LNCAP (cell line): ENCODE results near the gene PPP1R12B.

Experiments
- TF ChIP-seq, protein P1 (sequence below): fragments of 450-650 bp; IDR thresholded peaks from 2 replicates; pipeline ENCODE4 v1.5.1; 2017; ENCODE audit warnings: mild to moderate bottlenecking

Gene PPP1R12B, protein sequence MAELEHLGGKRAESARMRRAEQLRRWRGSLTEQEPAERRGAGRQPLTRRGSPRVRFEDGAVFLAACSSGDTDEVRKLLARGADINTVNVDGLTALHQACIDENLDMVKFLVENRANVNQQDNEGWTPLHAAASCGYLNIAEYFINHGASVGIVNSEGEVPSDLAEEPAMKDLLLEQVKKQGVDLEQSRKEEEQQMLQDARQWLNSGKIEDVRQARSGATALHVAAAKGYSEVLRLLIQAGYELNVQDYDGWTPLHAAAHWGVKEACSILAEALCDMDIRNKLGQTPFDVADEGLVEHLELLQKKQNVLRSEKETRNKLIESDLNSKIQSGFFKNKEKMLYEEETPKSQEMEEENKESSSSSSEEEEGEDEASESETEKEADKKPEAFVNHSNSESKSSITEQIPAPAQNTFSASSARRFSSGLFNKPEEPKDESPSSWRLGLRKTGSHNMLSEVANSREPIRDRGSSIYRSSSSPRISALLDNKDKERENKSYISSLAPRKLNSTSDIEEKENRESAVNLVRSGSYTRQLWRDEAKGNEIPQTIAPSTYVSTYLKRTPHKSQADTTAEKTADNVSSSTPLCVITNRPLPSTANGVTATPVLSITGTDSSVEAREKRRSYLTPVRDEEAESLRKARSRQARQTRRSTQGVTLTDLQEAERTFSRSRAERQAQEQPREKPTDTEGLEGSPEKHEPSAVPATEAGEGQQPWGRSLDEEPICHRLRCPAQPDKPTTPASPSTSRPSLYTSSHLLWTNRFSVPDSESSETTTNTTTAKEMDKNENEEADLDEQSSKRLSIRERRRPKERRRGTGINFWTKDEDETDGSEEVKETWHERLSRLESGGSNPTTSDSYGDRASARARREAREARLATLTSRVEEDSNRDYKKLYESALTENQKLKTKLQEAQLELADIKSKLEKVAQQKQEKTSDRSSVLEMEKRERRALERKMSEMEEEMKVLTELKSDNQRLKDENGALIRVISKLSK

GRCh38 chr1:202348509-202349205 is at the start of gene PPP1R12B:
Gene PPP1R12B, plus strand, starts transcription at chr1:202348699. Its CDS starts 153 bp downstream, at chr1:202348852.
- TF ChIP-seq, protein P1, sequence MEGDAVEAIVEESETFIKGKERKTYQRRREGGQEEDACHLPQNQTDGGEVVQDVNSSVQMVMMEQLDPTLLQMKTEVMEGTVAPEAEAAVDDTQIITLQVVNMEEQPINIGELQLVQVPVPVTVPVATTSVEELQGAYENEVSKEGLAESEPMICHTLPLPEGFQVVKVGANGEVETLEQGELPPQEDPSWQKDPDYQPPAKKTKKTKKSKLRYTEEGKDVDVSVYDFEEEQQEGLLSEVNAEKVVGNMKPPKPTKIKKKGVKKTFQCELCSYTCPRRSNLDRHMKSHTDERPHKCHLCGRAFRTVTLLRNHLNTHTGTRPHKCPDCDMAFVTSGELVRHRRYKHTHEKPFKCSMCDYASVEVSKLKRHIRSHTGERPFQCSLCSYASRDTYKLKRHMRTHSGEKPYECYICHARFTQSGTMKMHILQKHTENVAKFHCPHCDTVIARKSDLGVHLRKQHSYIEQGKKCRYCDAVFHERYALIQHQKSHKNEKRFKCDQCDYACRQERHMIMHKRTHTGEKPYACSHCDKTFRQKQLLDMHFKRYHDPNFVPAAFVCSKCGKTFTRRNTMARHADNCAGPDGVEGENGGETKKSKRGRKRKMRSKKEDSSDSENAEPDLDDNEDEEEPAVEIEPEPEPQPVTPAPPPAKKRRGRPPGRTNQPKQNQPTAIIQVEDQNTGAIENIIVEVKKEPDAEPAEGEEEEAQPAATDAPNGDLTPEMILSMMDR: no peak

DNA sequence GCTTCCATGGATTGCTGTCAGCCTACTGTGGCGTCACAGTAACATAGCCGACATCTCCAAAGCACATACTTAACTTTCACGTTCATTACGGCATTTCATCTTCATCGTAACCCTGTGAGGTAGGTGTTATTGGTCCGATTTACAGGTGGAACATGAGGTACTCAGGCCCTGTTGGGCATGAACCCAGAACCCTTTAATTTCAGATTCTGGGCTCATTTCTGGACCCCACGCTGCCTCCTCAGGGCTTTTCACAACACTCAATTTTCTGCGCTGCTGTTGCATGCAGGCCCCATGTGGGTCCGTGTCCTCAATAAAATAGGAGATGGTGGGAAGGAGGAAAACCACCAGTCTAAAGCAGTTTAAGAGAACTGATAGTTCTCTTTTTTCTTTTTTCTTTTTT is 46.3 kb upstream of the PPP1R12B start:
- TF ChIP-seq, protein P1: no peak

DNA sequence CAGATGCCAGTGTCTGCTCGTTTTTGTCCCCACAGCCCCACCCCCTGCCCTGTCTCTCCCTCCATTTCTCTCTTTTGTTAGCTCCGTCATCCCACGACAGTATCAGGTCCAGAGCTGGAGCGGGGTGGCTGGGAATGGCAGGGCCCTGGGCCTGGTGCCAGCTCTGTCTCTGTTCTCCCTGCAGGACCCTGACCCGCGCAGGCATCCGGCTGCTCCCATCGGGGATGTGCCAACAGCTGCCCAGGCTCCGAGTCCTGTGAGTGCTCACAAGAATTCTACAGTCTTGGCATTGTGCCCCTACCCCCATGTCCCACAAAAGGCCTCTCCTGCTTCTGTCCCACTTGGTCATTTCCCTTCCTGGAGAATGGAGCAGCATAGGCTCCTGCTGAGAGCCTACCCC is 44.1 kb upstream of the PPP1R12B start:
- TF ChIP-seq, protein P1: no peak

DNA sequence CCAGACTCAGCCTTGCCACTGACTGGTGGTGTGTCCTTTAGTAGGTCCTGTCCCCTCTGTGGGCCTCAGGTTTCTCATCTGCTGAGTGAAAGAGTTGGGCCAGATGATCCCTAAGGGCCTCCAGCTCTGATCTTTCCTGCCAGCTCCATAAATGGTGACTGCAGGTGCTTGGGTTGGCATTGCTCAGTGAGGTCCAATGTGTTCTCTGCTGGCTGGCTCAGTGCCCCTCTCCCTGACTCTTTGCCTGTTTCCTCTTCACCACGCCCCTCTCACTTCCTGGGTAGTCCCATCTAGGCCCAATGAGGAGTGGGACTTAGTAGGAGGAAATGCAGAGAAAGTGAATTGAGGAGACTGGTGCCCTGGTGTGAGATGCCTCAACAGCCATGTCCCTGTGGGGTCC is 43.3 kb upstream of the PPP1R12B start:
- TF ChIP-seq, protein P1: no peak

DNA sequence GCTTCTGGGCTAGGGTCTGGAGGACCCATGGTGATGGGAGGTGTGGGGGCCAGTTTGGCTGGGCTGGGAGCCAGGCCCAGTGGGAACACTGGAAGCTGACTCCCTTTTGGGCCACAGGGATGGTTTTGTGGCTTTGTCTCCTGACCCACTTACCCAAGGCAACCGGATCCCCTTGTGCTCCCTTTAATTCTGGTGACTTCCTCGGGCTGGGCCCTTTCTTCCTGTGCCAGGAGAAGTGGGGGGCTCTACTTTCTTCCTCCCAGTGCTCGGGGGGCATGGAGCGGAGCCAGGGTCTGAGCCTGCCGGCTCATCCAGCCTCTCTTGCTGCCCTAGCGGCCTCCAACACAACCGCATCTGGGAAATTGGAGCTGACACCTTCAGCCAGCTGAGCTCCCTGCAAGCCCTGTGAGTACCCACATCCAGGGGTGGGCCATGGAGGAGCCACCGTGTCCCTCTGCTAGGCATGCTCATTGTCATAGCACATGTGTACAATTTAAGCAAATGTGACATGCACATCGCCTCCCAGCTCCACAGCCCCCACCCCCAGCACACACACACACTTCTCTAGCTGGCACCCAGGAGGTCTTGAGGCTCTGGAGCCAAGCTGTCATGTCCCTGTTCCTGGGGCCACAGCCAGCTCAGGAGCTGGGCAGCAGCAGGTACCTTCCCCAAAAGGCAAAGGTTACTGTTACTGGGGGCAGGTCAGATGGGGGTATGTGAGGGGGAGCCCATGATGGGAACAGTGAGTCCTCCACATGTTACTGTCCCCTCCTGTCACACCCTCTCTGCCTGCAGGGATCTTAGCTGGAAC is 41.8 kb upstream of the PPP1R12B start:
- TF ChIP-seq, protein P1: no peak

DNA sequence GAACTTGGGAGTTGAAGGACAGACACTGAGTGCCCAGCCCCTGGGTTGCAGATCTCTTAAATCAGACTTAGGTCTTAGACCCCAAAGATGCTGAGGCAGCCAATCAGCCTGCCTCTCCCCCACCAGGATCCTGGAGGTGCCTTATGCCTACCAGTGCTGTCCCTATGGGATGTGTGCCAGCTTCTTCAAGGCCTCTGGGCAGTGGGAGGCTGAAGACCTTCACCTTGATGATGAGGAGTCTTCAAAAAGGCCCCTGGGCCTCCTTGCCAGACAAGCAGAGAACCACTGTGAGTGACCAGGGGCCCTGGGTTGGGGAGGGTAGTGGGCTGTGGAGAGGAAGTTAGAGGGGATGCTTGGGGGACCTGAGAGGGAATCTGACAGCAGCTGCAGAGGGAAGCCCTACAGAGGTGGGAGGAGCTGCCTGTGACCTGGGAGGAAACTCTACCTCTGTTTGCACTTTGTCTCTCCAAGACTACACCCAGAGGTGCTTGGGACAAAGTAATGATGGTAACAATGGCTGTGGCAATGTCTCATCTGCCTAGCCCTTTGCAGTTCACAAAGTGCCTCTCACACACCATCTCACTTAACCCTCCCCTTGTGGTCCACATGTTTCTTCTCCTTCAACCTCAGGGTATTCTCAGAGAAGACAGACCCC is 38.3 kb upstream of the PPP1R12B start:
- TF ChIP-seq, protein P1: no peak
